Spleen (tissue), 11 donors: ENCODE results near the gene CCDC107. TPM values are rescaled to one million over a fixed set of nuclear protein-coding genes. Genes with fewer than 3 reads are reported as not detected.
"Not testable (repeated sequence)": the region's sequence is repeated elsewhere in the genome, so short reads cannot be mapped to it uniquely, and the experiment has no call there.

Experiments
- DNase-seq: peaks from one replicate; pipeline ENCODE4 v3.0.0-alpha.2; 2020
- H3K27ac ChIP-seq, 8 donors: fragments of 200-600 bp; sonication (generic) in 7 of 8; 1 replicate in 4 of 8; 2 replicates in 4 of 8; pipeline versions ENCODE4 v1.5.0 to v1.8.0; 2016 to 2021; ENCODE audit warnings: inconsistent platforms in 4 of 8, mild to moderate bottlenecking in 4 of 8, moderate library complexity in 1 of 8
- H3K27me3 ChIP-seq, 7 donors: fragments of 200-600 bp; sonication (generic) in 6 of 7; replicated peaks in 1 of 7; 1 replicate in 4 of 7; 2 replicates in 3 of 7; pipeline versions ENCODE4 v1.5.0 to v1.8.0; 2016 to 2021; ENCODE audit warnings: inconsistent platforms in 3 of 7, mild to moderate bottlenecking in 1 of 7
- H3K36me3 ChIP-seq, 6 donors: fragments of 200-600 bp; sonication (generic) in 5 of 6; 1 replicate in 4 of 6; 2 replicates in 2 of 6; pipeline versions ENCODE4 v1.5.0 to v1.8.0; 2016 to 2021; ENCODE audit warnings: inconsistent platforms in 2 of 6
- H3K4me1 ChIP-seq, 6 donors: fragments of 200-600 bp; sonication (generic) in 5 of 6; 1 replicate in 3 of 6; 2 replicates in 3 of 6; pipeline versions ENCODE4 v1.5.0 to v1.8.0; 2016 to 2021; ENCODE audit warnings: inconsistent platforms in 3 of 6
- H3K4me3 ChIP-seq, 8 donors: fragments of 200-600 bp; sonication (generic) in 7 of 8; 1 replicate in 4 of 8; 2 replicates in 4 of 8; pipeline versions ENCODE4 v1.5.0 to v1.8.0; 2016 to 2021; ENCODE audit warnings: inconsistent platforms in 4 of 8, mild to moderate bottlenecking in 4 of 8, moderate library complexity in 2 of 8
- H3K9me3 ChIP-seq, 8 donors: fragments of 200-600 bp; sonication (generic) in 7 of 8; 1 replicate in 4 of 8; 2 replicates in 4 of 8; pipeline versions ENCODE4 v1.5.0 to v1.8.0; 2016 to 2021; ENCODE audit warnings: inconsistent platforms in 4 of 8
- CTCF ChIP-seq, 11 experiments: fragments of 200-600 bp in 7 of 11; fragments of 450-650 bp in 4 of 11; sonication (generic) in 4 of 11; IDR thresholded peaks in 8 of 11; conservative IDR thresholded peaks in 3 of 11; 1 replicate in 7 of 11; 2 replicates in 4 of 11; pipeline versions ENCODE4 v1.4.0 to v1.8.0; 2016 to 2021; ENCODE audit warnings: antibody characterized with exemption in 11 of 11, inconsistent platforms in 4 of 11, mild to moderate bottlenecking in 1 of 11
- POLR2A ChIP-seq, 3 donors: fragments of 450-650 bp; IDR thresholded peaks; one replicate each; pipeline ENCODE4 v1.5.1; 2017; ENCODE audit warnings: antibody characterized with exemption in 3 of 3, mild to moderate bottlenecking in 1 of 3
- POLR2AphosphoS5 ChIP-seq, 3 donors: sonication (generic); formaldehyde crosslinking; IDR thresholded peaks; one replicate each; pipeline ENCODE4 v1.5.1; 2017; ENCODE audit warnings: antibody characterized with exemption in 3 of 3
- WGBS, 5 donors: extraction: QIAGEN DNeasy Blood & Tissue Kit in 3 of 5; methylation state at CpG; one replicate each; pipeline versions ENCODE4 v1.1.5 to v1.1.7; 2013 to 2018; 5-methylcytosine and 5-hydroxymethylcytosine counted together
- intact Hi-C: fragments of 100-400 bp; cut with DNase I; formaldehyde crosslinking; loops from one replicate; pipeline ENCODE4 v1.15.0; 2023; ENCODE audit warnings: low total_unique reads
- polyA plus RNA-seq, 3 donors: library from polyadenylated mRNA; stranded (reverse); fragments of 200-250 nt; gene quantifications; one replicate each; pipeline ENCODE4 v1.2.1, GENCODE V29; 2013
- total RNA-seq, 7 donors: library from RNA; depleted of rRNA in 3 of 7; stranded (reverse); fragments of >200 nt in 3 of 7; fragmentation: NEBNext Ultra II Directional in 4 of 7; extraction: Animal tissue kit (Norgen Biotek cat#: 25700) in 4 of 7; gene quantifications; one replicate each; pipeline versions ENCODE4 v1.1.0 to v1.2.1, GENCODE V29; 2016 to 2021
- donor health status: healthy with polysubstance abuse.
- donor health status: DM: no; HTN: no; CAD: no; lungs with moderate emphysema.
- donor health status: DM: no; HTN: no; CAD: no.
- donor health status: Bipolar disorder and iron deficiency.
- donor health status: healthy.
- donor health status: DM: no; HTN: no; CAD: no.
- donor health status: DM: yes; HTN: yes; CAD: no.

CCDC107 gene
- total and polyA plus RNA-seq, 10 donors: 14.4 to 46.9 (median 21.3) TPM

GRCh38 chr9:35629597-35629996, 28.5 kb upstream of the CCDC107 start:
- intact Hi-C loops: no loop called here
- peaks cover 0 to 20% (median 6%) of the 10 kb centered on the region in 6 donors for H3K4me1 ChIP-seq
- no peaks in the 10 kb centered on the region for H3K27me3 ChIP-seq
- no peak overlapping the region for H3K27ac ChIP-seq
- TF ChIP-seq POLR2A (IDR thresholded peaks at IDR 0.05): no peak
- TF ChIP-seq POLR2AphosphoS5 (IDR thresholded peaks at IDR 0.05): no peak
- no peak for TF ChIP-seq CTCF (IDR thresholded peaks at IDR 0.05 in 8 of 11, conservative IDR thresholded peaks at IDR 0.05 in 3 of 11)
- DNase-seq: no peak
- no peaks in the 10 kb centered on the region for H3K36me3 ChIP-seq
- WGBS, 5 donors: 91 to 98% (median 93%) methylated on average over 5 of the region's 5 CpGs
- H3K4me3 ChIP-seq: no peak overlapping the region
- no peaks in the 10 kb centered on the region for H3K9me3 ChIP-seq

GRCh38 chr9:35635730-35636129, 22.4 kb upstream of the CCDC107 start:
- intact Hi-C loops: no loop called here
- Histone ChIP-seq H3K36me3 (peaks cover 0 to 4% (median 0%) of the 10 kb centered on the region in 6 donors), H3K4me3 (no peak overlapping the region), H3K27ac (peak overlapping the region; percentile 11 to 95 (median 76)), H3K9me3 (no peaks in the 10 kb centered on the region), H3K4me1 (peaks cover 28 to 74% (median 60%) of the 10 kb centered on the region in 6 donors), H3K27me3 (no peaks in the 10 kb centered on the region)
- no peak for DNase-seq
- TF ChIP-seq CTCF (IDR thresholded peaks at IDR 0.05 in 8 of 11, conservative IDR thresholded peaks at IDR 0.05 in 3 of 11): no peak

- TF ChIP-seq CTCF (IDR thresholded peaks at IDR 0.05 in 8 of 11, conservative IDR thresholded peaks at IDR 0.05 in 3 of 11) (no peak), POLR2AphosphoS5 (IDR thresholded peaks at IDR 0.05) (peak in 1 of 3 donors; percentile 26)
- DNase-seq: no peak
- H3K9me3 ChIP-seq: no peaks in the 10 kb centered on the region
- H3K27ac ChIP-seq: peak overlapping the region; percentile 30 to 95 (median 76)
- H3K4me1 ChIP-seq: peaks cover 28 to 77% (median 64%) of the 10 kb centered on the region in 6 donors
- H3K4me3 ChIP-seq: no peak overlapping the region
- no peaks in the 10 kb centered on the region for H3K27me3 ChIP-seq
- intact Hi-C loops: no loop called here
- H3K36me3 ChIP-seq: peaks cover 0 to 7% (median 0%) of the 10 kb centered on the region in 6 donors
- 64 to 77% (median 70%) methylated on average over 9 of the region's 9 CpGs for WGBS, 5 donors
Observed at GRCh38 chr9:35636135-35636876, 21.8 kb upstream of the CCDC107 start.

- intact Hi-C loops, H3K4me3 ChIP-seq, H3K36me3 ChIP-seq, H3K27me3 ChIP-seq, DNase-seq, H3K9me3 ChIP-seq: not testable (repeated sequence)
- 81 to 100% (median 98%) methylated on average over 6 of the region's 6 CpGs for WGBS, 5 donors
- Histone ChIP-seq H3K4me1 (peaks cover 28 to 83% (median 70%) of the 10 kb centered on the region in 6 donors), H3K27ac (peak overlapping the region; percentile 30 to 95 (median 76))
Observed at GRCh38 chr9:35636877-35637246, 21.2 kb upstream of the CCDC107 start.

- Histone ChIP-seq H3K4me1 (peaks cover 28 to 89% (median 72%) of the 10 kb centered on the region in 6 donors), H3K27ac (peak overlapping the region in 6 of 8 donors; percentile 35 to 95 (median 78))
- DNase-seq, intact Hi-C loops, H3K9me3 ChIP-seq, H3K27me3 ChIP-seq, H3K36me3 ChIP-seq, H3K4me3 ChIP-seq: not testable (repeated sequence)
- 88 to 94% (median 91%) methylated on average over 9 of the region's 9 CpGs for WGBS, 5 donors
Observed at GRCh38 chr9:35637427-35637955, 20.6 kb upstream of the CCDC107 start.
